ENCODE results near the gene CCDC15.
A peak's percentile ranks its signal among the peaks of the same experiment; 100 is the strongest.
"Not testable (repeated sequence)": the region's sequence is repeated elsewhere in the genome, so short reads cannot be mapped to it uniquely, and the experiment has no call there.

CCDC15 gene

GRCh38 chr11:124955035-124955434 lies 1.0 kb downstream of the CCDC15 start:
- Histone ChIP-seq H3K27ac (ENCODE audit: low read length, poor library complexity, severe bottlenecking) (no peak overlapping the region), H2BK5ac (ENCODE audit: low read depth, low read length, poor library complexity, severe bottlenecking) (no peak overlapping the region), H2AFZ (ENCODE audit: low read depth, low read length) (no peak overlapping the region), H3K9me3 (ENCODE audit: control insufficient read depth, low read length) (no peaks in the 10 kb centered on the region), H3K4me1 (ENCODE audit: control insufficient read depth, insufficient read depth, low read depth, low read length) (peaks cover 2% of the 10 kb centered on the region), H3K18ac (ENCODE audit: low read depth in 1 of 2, low read length in 2 of 2) (no peak overlapping the region), H2BK120ac (ENCODE audit: low read depth, low read length) (no peak overlapping the region), H2BK12ac (ENCODE audit: low read length in 2 of 2) (no peak overlapping the region), H3K4me3 (ENCODE audit: insufficient read depth in 1 of 2, low read depth in 1 of 2, low read length in 2 of 2) (peak overlapping the region in 1 of 2 experiments; percentile 96), H3K9ac (ENCODE audit: low read length) (peak overlapping the region; percentile 97), H3K36me3 (ENCODE audit: control insufficient read depth in 1 of 2, insufficient read depth in 2 of 2, low read depth in 1 of 2, low read length in 2 of 2) (no peaks in the 10 kb centered on the region), H3K4me2 (ENCODE audit: low read length, poor library complexity, severe bottlenecking) (no peak overlapping the region), H2BK15ac (ENCODE audit: low read depth, poor library complexity, severe bottlenecking) (no peak overlapping the region), H2AK5ac (ENCODE audit: low read length, severe bottlenecking) (no peak overlapping the region), H3K79me1 (replicated peaks; ENCODE audit: low read length, poor library complexity, severe bottlenecking) (no peaks in the 10 kb centered on the region), H4K8ac (ENCODE audit: low read length) (no peak overlapping the region), H3K14ac (ENCODE audit: low read length in 2 of 2) (no peak overlapping the region), H3K4ac (ENCODE audit: low read depth in 1 of 2, low read length in 2 of 2) (no peak overlapping the region), H3K23ac (ENCODE audit: low read length in 2 of 2) (no peak overlapping the region), H4K91ac (ENCODE audit: low read length) (no peak overlapping the region), H3K27me3 (ENCODE audit: control insufficient read depth in 1 of 2, insufficient read depth in 1 of 2, low read length in 2 of 2) (no peaks in the 10 kb centered on the region)
- no peak for DNase-seq

- no peak overlapping the region for H3K23ac ChIP-seq (ENCODE audit: low read length in 2 of 2)
- no peaks in the 10 kb centered on the region for H3K79me1 ChIP-seq (replicated peaks; ENCODE audit: low read length, poor library complexity, severe bottlenecking)
- no peak overlapping the region for H3K4ac ChIP-seq (ENCODE audit: low read depth in 1 of 2, low read length in 2 of 2)
- H2BK120ac ChIP-seq (ENCODE audit: low read depth, low read length), result no peak overlapping the region
- no peak overlapping the region for H3K14ac ChIP-seq (ENCODE audit: low read length in 2 of 2)
- no peak overlapping the region for H4K8ac ChIP-seq (ENCODE audit: low read length)
- no peak overlapping the region for H3K4me3 ChIP-seq (ENCODE audit: insufficient read depth in 1 of 2, low read depth in 1 of 2, low read length in 2 of 2)
- peak; percentile 85 for DNase-seq
- H3K27ac ChIP-seq (ENCODE audit: low read length, poor library complexity, severe bottlenecking), result no peak overlapping the region
- H2BK5ac ChIP-seq (ENCODE audit: low read depth, low read length, poor library complexity, severe bottlenecking), result no peak overlapping the region
- H3K4me2 ChIP-seq (ENCODE audit: low read length, poor library complexity, severe bottlenecking), result no peak overlapping the region
- H3K27me3 ChIP-seq (ENCODE audit: control insufficient read depth in 1 of 2, insufficient read depth in 1 of 2, low read length in 2 of 2), result no peaks in the 10 kb centered on the region
- no peaks in the 10 kb centered on the region for H3K4me1 ChIP-seq (ENCODE audit: control insufficient read depth, insufficient read depth, low read depth, low read length)
- no peak overlapping the region for H2AFZ ChIP-seq (ENCODE audit: low read depth, low read length)
- no peaks in the 10 kb centered on the region for H3K9me3 ChIP-seq (ENCODE audit: control insufficient read depth, low read length)
- no peak overlapping the region for H2AK5ac ChIP-seq (ENCODE audit: low read length, severe bottlenecking)
- no peaks in the 10 kb centered on the region for H3K36me3 ChIP-seq (ENCODE audit: control insufficient read depth in 1 of 2, insufficient read depth in 2 of 2, low read depth in 1 of 2, low read length in 2 of 2)
- no peak overlapping the region for H3K18ac ChIP-seq (ENCODE audit: low read depth in 1 of 2, low read length in 2 of 2)
- H2BK12ac ChIP-seq (ENCODE audit: low read length in 2 of 2), result no peak overlapping the region
- WGBS, result 24% methylated on average over 5 of the region's 5 CpGs
- H2BK15ac ChIP-seq (ENCODE audit: low read depth, poor library complexity, severe bottlenecking), result no peak overlapping the region
- H4K91ac ChIP-seq (ENCODE audit: low read length), result no peak overlapping the region
- no peak overlapping the region for H3K9ac ChIP-seq (ENCODE audit: low read length)
Observed at GRCh38 chr11:124961972-124962609, 8.1 kb downstream of the CCDC15 start.

- H2BK12ac ChIP-seq (ENCODE audit: low read length in 2 of 2); H2BK120ac ChIP-seq (ENCODE audit: low read depth, low read length); H2AK5ac ChIP-seq (ENCODE audit: low read length, severe bottlenecking); H3K27me3 ChIP-seq (ENCODE audit: control insufficient read depth in 1 of 2, insufficient read depth in 1 of 2, low read length in 2 of 2); H3K18ac ChIP-seq (ENCODE audit: low read depth in 1 of 2, low read length in 2 of 2); H4K91ac ChIP-seq (ENCODE audit: low read length); H3K4me1 ChIP-seq (ENCODE audit: control insufficient read depth, insufficient read depth, low read depth, low read length); H2AFZ ChIP-seq (ENCODE audit: low read depth, low read length); H2BK15ac ChIP-seq (ENCODE audit: low read depth, poor library complexity, severe bottlenecking); H3K27ac ChIP-seq (ENCODE audit: low read length, poor library complexity, severe bottlenecking); H3K23ac ChIP-seq (ENCODE audit: low read length in 2 of 2); H3K9ac ChIP-seq (ENCODE audit: low read length); H4K8ac ChIP-seq (ENCODE audit: low read length); H3K4ac ChIP-seq (ENCODE audit: low read depth in 1 of 2, low read length in 2 of 2); H3K4me3 ChIP-seq (ENCODE audit: insufficient read depth in 1 of 2, low read depth in 1 of 2, low read length in 2 of 2); H3K36me3 ChIP-seq (ENCODE audit: control insufficient read depth in 1 of 2, insufficient read depth in 2 of 2, low read depth in 1 of 2, low read length in 2 of 2); DNase-seq; H2BK5ac ChIP-seq (ENCODE audit: low read depth, low read length, poor library complexity, severe bottlenecking); H3K9me3 ChIP-seq (ENCODE audit: control insufficient read depth, low read length); H3K4me2 ChIP-seq (ENCODE audit: low read length, poor library complexity, severe bottlenecking); H3K79me1 ChIP-seq (replicated peaks; ENCODE audit: low read length, poor library complexity, severe bottlenecking); H3K14ac ChIP-seq (ENCODE audit: low read length in 2 of 2): not testable (repeated sequence)
- 90% methylated on average over 13 of the region's 13 CpGs for WGBS
Observed at GRCh38 chr11:124968197-124968596, 14.2 kb downstream of the CCDC15 start.

- H4K8ac ChIP-seq (ENCODE audit: low read length), result no peak overlapping the region
Observed at GRCh38 chr11:124970925-124971324, 16.9 kb downstream of the CCDC15 start.

More at GRCh38 chr11:124970925-124971324, 16.9 kb downstream of the CCDC15 start:
- DNase-seq, result peak; percentile 45
- H3K4me3 ChIP-seq (ENCODE audit: insufficient read depth in 1 of 2, low read depth in 1 of 2, low read length in 2 of 2), result no peak overlapping the region
- H2BK5ac ChIP-seq (ENCODE audit: low read depth, low read length, poor library complexity, severe bottlenecking), result no peak overlapping the region
- H4K91ac ChIP-seq (ENCODE audit: low read length), result no peak overlapping the region
- no peak overlapping the region for H2AFZ ChIP-seq (ENCODE audit: low read depth, low read length)
- H2BK15ac ChIP-seq (ENCODE audit: low read depth, poor library complexity, severe bottlenecking), result no peak overlapping the region
- no peaks in the 10 kb centered on the region for H3K27me3 ChIP-seq (ENCODE audit: control insufficient read depth in 1 of 2, insufficient read depth in 1 of 2, low read length in 2 of 2)
- H3K27ac ChIP-seq (ENCODE audit: low read length, poor library complexity, severe bottlenecking), result no peak overlapping the region
- no peak overlapping the region for H3K14ac ChIP-seq (ENCODE audit: low read length in 2 of 2)
- no peaks in the 10 kb centered on the region for H3K79me1 ChIP-seq (replicated peaks; ENCODE audit: low read length, poor library complexity, severe bottlenecking)
- H2BK120ac ChIP-seq (ENCODE audit: low read depth, low read length), result no peak overlapping the region
- no peak overlapping the region for H2AK5ac ChIP-seq (ENCODE audit: low read length, severe bottlenecking)
- H3K4ac ChIP-seq (ENCODE audit: low read depth in 1 of 2, low read length in 2 of 2), result no peak overlapping the region
- no peaks in the 10 kb centered on the region for H3K9me3 ChIP-seq (ENCODE audit: control insufficient read depth, low read length)
- no peak overlapping the region for H3K18ac ChIP-seq (ENCODE audit: low read depth in 1 of 2, low read length in 2 of 2)
- H3K36me3 ChIP-seq (ENCODE audit: control insufficient read depth in 1 of 2, insufficient read depth in 2 of 2, low read depth in 1 of 2, low read length in 2 of 2), result no peaks in the 10 kb centered on the region
- no CpG with 5 or more reads among the region's 2 CpGs for whole genome bisulfite sequencing
- no peak overlapping the region for H2BK12ac ChIP-seq (ENCODE audit: low read length in 2 of 2)
- H3K23ac ChIP-seq (ENCODE audit: low read length in 2 of 2), result no peak overlapping the region
- H3K4me2 ChIP-seq (ENCODE audit: low read length, poor library complexity, severe bottlenecking), result no peak overlapping the region
- no peak overlapping the region for H3K9ac ChIP-seq (ENCODE audit: low read length)
- H3K4me1 ChIP-seq (ENCODE audit: control insufficient read depth, insufficient read depth, low read depth, low read length), result no peaks in the 10 kb centered on the region
